ENCODE results near the gene ACOX3. TPM values are rescaled to one million over a fixed set of nuclear protein-coding genes. Genes with fewer than 3 reads are reported as not detected.

ACOX3 gene
- total RNA-seq, 2 experiments from 2014 or later: 13.8 to 15.4 TPM

DNA sequence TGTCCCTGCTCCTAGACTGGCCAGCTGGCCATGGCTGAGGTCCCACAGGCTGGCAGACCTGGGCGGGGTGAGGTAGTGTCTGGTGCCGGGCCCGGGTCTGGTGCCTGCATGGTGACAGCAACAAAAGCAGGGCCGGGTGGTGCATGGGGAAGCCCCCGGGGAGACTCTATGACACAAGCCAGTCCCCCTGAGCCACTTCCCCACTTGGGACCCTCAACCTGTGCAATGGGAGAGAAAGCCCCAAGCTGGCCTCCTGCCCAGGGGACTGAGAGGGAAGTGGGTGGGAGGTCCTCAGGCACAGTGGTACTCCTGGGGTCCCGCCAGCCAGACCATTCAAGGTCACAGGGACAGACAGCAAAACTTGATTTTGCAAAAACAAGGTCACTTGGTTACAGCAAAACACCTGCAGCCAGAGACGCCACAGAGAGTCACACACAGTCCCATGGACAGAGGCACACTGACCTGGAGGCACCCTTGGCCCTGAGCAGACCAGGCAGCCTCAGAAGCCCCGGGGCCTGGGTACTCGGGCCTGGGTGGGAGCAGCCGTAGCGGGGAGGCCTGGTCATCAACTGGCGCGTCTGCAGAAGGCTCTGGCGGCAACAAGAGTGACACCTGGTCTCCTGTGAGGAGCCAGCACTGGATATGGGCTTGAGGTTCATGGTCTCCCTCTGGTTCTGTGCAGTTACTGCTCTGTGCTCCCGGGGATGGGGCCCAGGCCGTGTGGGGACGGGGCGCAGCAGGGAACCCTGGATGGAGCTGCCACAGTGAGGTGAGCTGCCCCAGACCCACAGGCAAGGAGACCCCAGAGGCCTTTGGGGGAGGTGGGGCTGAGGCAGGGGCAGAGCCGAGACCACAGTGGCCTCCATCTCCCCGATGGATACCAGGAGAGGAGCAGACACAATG is 110.4 kb downstream of the ACOX3 start:
- CTCF ChIA-PET: no interaction called here
- no peak overlapping the region for H3K27ac Mint-ChIP-seq
- no peaks in the 10 kb centered on the region for H3K27me3 Mint-ChIP-seq
- no peaks in the 10 kb centered on the region for H3K36me3 Mint-ChIP-seq (ENCODE audit: low read depth)
- POLR2A ChIA-PET: no interaction called here
- H3K4me3 Mint-ChIP-seq: no peak overlapping the region
- no peak for DNase-seq
- peaks cover under 1% of the 10 kb centered on the region for H3K9me3 Mint-ChIP-seq
- no peaks in the 10 kb centered on the region for H3K4me1 Mint-ChIP-seq

GRCh38 chr4:8329560-8329858 is 111.0 kb downstream of the ACOX3 start:
- Mint-ChIP-seq H3K36me3 (ENCODE audit: low read depth) (no peaks in the 10 kb centered on the region), H3K9me3 (no peaks in the 10 kb centered on the region), H3K4me3 (no peak overlapping the region), H3K27ac (no peak overlapping the region), H3K4me1 (no peaks in the 10 kb centered on the region), H3K27me3 (no peaks in the 10 kb centered on the region)
- CTCF ChIA-PET: no interaction called here
- POLR2A ChIA-PET: no interaction called here
- no peak for DNase-seq

DNA sequence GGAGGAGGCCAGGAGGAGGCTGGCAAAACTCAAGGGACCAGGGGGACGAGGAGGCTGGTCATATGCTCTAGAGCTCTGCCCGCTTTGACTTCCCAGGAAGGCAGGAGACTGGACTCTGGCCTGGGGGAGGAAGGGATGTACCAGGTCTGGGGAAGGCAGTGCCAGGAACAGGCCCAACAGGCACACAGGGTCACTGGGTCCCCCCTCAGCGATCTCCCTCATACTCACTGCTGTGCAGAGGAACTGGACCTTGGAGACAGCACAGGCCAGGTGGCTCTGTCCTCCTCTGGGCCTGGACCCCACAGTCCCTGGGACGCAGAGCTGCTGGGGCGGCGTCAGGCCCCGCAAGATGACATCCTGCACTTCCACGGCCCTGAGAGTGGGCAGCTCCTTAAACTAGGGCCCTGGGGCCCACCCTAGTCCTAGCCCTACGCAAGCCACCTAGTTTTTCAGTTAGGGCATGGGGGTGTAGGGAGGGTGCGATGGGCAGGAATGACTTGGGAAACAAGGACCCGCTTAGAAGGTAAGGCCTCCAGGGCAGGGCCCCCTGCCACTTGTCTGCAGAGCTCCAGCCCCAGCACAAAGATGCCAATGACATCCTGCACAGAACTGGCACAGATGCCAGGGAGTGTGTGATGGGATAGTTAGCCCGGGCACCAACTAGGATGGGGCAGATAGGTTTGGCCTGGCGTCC is 111.5 kb downstream of the ACOX3 start:
- ChIA-PET POLR2A (no interaction called here), CTCF (no interaction called here)
- Mint-ChIP-seq H3K27me3 (no peaks in the 10 kb centered on the region), H3K4me3 (no peak overlapping the region), H3K27ac (no peak overlapping the region), H3K36me3 (ENCODE audit: low read depth) (no peaks in the 10 kb centered on the region), H3K9me3 (no peaks in the 10 kb centered on the region), H3K4me1 (no peaks in the 10 kb centered on the region)
- DNase-seq: no peak

- no peak overlapping the region for H3K4me3 Mint-ChIP-seq
- CTCF ChIA-PET: no interaction called here
- POLR2A ChIA-PET: no interaction called here
- H3K27ac Mint-ChIP-seq: no peak overlapping the region
- H3K27me3 Mint-ChIP-seq: no peaks in the 10 kb centered on the region
- no peaks in the 10 kb centered on the region for H3K4me1 Mint-ChIP-seq
- H3K36me3 Mint-ChIP-seq (ENCODE audit: low read depth): no peaks in the 10 kb centered on the region
- no peaks in the 10 kb centered on the region for H3K9me3 Mint-ChIP-seq
- DNase-seq: no peak
Measured at GRCh38 chr4:8328456-8328855, 112.1 kb downstream of the ACOX3 start.

DNA sequence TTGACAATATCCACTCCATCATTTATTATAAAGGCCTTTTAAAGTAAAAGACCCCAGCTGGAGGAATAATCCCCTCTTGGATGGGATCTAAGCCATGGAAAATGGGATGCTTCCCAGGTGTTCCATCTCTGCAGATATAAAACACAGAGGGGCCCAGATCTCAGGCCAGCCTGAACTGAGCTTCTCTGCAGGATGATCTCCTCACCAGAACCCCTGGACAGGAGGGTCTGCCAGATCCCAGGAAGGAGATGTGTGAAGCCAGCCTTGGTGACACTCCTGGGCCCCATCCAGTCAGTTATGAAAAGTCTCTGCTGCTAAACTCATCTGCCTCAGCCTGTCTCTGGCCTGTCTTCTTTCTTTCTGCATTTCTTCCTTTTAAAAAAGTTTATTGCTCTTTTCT is 114.3 kb downstream of the ACOX3 start:
- Mint-ChIP-seq H3K4me1 (no peaks in the 10 kb centered on the region), H3K36me3 (ENCODE audit: low read depth) (no peaks in the 10 kb centered on the region), H3K9me3 (no peaks in the 10 kb centered on the region), H3K4me3 (no peak overlapping the region), H3K27ac (no peak overlapping the region), H3K27me3 (no peaks in the 10 kb centered on the region)
- ChIA-PET CTCF (no interaction called here), POLR2A (no interaction called here)
- no peak for DNase-seq

DNA sequence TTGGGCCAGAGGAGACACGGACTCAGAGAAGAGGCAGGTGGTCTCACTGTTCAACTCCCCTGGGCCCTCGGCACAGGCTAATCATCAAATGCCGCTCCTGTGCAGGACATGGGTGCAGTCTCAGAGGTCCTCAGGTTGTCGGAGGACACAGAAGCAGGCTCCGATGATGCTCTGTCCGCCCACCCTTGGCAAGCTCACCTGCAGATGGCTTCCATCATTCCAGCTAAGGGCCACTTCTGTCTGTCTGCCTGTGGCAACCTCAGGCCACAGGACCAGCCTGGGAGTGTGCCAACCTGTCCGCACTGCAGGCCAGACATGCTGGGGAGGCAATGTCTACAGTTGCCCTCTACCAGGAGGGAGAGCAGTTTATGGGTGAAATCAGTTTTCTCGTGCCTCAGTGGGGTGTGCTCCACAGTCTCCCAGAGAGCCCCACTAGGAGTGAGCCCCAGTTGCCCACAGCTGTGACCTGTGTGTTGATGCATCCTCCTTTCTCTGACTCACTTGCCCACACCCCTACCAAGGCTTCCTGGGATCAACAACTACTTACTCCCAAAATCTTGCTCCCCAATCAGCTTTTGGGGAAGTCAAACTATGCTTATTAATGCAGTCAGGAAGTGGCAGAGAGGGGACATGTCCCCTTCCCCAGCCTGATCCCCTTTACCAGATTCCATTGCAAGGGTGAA is 115.1 kb downstream of the ACOX3 start:
- ChIA-PET CTCF (no interaction called here), POLR2A (no interaction called here)
- Mint-ChIP-seq H3K27ac (no peak overlapping the region), H3K4me3 (no peak overlapping the region), H3K36me3 (ENCODE audit: low read depth) (no peaks in the 10 kb centered on the region), H3K27me3 (no peaks in the 10 kb centered on the region), H3K4me1 (no peaks in the 10 kb centered on the region), H3K9me3 (no peaks in the 10 kb centered on the region)
- no peak for DNase-seq

DNA sequence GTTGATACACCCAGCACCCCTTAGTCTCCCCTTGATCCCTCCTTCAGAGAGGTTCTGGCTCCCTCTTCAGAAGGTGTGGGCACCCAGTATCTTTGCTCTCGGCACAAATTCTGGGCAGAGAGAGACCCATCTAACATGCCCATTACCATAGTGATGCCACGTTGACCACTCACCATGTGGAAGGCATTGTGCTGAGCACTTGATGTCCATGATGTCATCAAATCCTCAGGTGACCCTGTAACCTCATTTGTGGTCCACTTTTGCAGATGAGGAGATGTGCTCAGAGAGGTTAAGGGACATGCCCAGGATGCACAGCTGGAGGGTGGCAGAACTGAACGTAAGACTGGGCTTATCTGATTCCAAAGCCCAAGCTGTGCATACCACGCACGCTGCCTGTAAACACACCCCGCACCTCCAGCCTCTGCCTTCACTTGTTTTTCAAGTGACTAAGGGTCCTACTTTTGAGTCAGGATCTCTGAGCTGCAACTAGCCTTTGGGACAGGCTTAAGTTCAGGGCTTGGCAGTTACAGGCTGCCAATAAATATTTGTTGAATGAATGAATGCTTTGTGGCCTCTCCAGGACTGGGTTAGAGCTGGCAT is 115.8 kb downstream of the ACOX3 start:
- H3K4me1 Mint-ChIP-seq: no peaks in the 10 kb centered on the region
- no peak overlapping the region for H3K4me3 Mint-ChIP-seq
- no peaks in the 10 kb centered on the region for H3K9me3 Mint-ChIP-seq
- POLR2A ChIA-PET: no interaction called here
- no peaks in the 10 kb centered on the region for H3K36me3 Mint-ChIP-seq (ENCODE audit: low read depth)
- H3K27me3 Mint-ChIP-seq: no peaks in the 10 kb centered on the region
- H3K27ac Mint-ChIP-seq: no peak overlapping the region
- DNase-seq: no peak
- CTCF ChIA-PET: no interaction called here

DNA sequence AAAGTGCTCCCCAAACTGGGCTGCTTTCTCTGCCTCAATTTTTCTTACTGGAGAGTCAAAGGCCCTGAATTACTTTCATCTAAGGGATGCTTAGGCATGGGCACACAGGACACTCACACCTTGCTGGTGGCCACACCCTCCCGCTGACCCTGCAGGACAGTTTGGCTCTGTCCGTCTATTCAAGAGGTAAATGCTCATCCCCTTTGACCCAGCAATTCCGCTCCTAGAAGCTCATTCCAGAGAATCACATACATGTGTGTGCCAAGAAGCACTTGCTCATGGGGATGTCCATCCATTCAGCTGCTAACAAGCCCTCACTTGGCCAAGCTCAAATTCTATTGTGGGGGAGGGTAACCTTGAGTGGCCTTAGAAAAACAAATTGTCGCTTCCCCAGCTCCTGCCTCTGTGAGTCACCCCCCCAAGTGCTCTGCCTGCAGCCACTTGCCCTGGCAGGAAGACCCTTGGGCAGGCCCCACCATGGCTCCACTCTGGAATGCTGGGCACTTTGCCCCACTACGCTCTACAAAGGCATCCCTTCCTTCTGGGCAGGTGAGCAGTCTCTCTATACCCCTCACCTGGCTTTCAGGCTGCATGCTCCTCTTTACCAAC is 116.5 kb downstream of the ACOX3 start:
- Mint-ChIP-seq H3K27me3 (no peaks in the 10 kb centered on the region), H3K27ac (no peak overlapping the region), H3K4me3 (no peak overlapping the region), H3K36me3 (ENCODE audit: low read depth) (no peaks in the 10 kb centered on the region), H3K9me3 (no peaks in the 10 kb centered on the region), H3K4me1 (no peaks in the 10 kb centered on the region)
- POLR2A ChIA-PET: no interaction called here
- DNase-seq: no peak
- CTCF ChIA-PET: no interaction called here

DNA sequence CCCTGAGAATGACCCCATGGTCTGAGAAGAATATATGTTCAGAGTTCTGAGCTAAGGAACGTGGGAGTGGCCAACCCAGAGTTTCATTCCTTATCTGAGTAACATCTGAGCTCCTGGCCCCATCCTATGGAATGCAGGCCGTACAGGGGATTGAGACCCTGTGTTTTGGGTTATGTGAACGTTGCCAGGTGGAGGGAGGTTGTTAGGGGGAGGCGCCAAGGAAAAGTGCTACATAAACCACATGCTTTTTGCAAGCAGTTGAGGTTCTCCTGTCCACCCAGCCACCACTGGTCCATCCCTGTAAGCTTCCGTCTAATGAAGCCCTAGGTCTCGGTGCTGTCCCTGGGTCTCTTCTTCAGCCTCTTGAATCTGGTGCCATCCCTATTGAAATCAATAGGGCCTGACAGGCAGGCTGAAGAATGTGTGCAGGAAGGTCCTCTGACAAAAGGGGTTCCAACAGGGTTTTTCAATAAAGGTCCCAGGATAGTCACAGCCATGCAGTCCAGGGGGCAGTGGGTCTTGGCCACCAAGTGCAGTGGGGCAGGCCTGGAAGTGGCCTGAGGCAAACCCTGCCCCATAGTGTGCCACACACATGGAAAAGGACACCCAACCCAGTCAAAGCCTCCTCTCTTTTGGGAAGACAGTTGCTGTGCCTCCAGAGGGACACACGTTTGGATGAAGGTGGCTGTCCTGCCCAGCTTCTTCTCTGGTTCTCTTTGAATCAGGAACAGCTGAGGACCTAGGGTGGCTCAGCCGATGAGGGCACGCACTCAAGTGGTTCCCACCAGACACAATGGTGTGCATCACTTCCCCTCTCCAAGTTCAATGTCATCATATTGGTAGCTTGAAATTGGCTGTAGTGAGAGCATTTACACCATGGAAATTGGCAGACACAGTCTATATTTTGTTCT is 117.5 kb downstream of the ACOX3 start:
- no peak overlapping the region for H3K27ac Mint-ChIP-seq
- no peaks in the 10 kb centered on the region for H3K9me3 Mint-ChIP-seq
- H3K27me3 Mint-ChIP-seq: no peaks in the 10 kb centered on the region
- H3K4me1 Mint-ChIP-seq: no peaks in the 10 kb centered on the region
- CTCF ChIA-PET: no interaction called here
- DNase-seq: no peak
- H3K36me3 Mint-ChIP-seq (ENCODE audit: low read depth): no peaks in the 10 kb centered on the region
- POLR2A ChIA-PET: no interaction called here
- H3K4me3 Mint-ChIP-seq: no peak overlapping the region

- no peak overlapping the region for H3K27ac Mint-ChIP-seq
- no peak for DNase-seq
- no peaks in the 10 kb centered on the region for H3K36me3 Mint-ChIP-seq (ENCODE audit: low read depth)
- H3K4me3 Mint-ChIP-seq: no peak overlapping the region
- CTCF ChIA-PET: no interaction called here
- no peaks in the 10 kb centered on the region for H3K9me3 Mint-ChIP-seq
- POLR2A ChIA-PET: no interaction called here
- H3K4me1 Mint-ChIP-seq: no peaks in the 10 kb centered on the region
- no peaks in the 10 kb centered on the region for H3K27me3 Mint-ChIP-seq
Measured at GRCh38 chr4:8321771-8322170, 118.8 kb downstream of the ACOX3 start.

DNA sequence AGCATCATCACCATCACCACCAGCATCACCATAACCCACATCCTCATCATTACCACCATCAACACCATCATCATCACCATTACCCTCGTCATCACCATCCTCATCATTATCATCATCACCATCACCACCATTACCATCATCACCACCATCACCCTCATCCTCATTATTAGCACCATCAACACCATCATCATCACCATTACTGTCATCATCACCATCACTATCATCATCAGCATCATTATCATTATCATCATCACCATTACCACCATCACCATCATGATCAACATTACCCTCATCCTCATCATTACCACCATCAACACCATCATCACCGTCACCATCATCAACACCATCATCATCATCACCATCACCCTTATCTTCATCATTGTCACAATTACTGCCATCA is 119.3 kb downstream of the ACOX3 start:
- ChIA-PET POLR2A (no interaction called here), CTCF (no interaction called here)
- no peak overlapping the region for H3K27ac Mint-ChIP-seq
- no peak for DNase-seq
- no peaks in the 10 kb centered on the region for H3K9me3 Mint-ChIP-seq
- no peak overlapping the region for H3K4me3 Mint-ChIP-seq
- no peaks in the 10 kb centered on the region for H3K36me3 Mint-ChIP-seq (ENCODE audit: low read depth)
- H3K27me3 Mint-ChIP-seq: no peaks in the 10 kb centered on the region
- no peaks in the 10 kb centered on the region for H3K4me1 Mint-ChIP-seq

DNA sequence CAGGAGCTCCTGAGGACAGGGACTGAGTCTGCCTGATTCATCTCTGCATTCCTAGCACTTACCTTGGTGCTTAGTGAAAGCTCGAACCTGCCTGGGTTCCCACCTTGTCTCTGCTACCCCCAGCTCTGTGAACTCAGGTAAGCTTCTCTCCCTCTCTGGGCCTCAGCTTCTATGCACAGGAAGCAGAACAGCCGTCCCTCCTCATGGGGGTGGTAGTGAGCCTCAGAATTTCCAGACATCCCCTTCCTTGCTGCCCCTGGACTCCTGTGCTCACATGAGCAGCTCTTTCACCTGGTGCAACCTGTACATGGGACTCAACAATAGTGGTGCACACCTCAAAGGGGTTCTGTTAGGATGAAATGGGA is 120.2 kb downstream of the ACOX3 start:
- no peak for DNase-seq
- Mint-ChIP-seq H3K27me3 (no peaks in the 10 kb centered on the region), H3K4me1 (no peaks in the 10 kb centered on the region), H3K4me3 (no peak overlapping the region), H3K9me3 (no peaks in the 10 kb centered on the region), H3K27ac (no peak overlapping the region), H3K36me3 (ENCODE audit: low read depth) (no peaks in the 10 kb centered on the region)
- ChIA-PET POLR2A (no interaction called here), CTCF (interaction anchor here (0.6 to 1.3 kb wide), 3 partner anchors 9 to 244 kb away, joined by 3 to 4 read pairs (median 3); no protein-coding TSS in a partner anchor)
